B cell (primary cell): ENCODE data around the gene DRD3. TPM values are rescaled to one million over a fixed set of nuclear protein-coding genes. Genes with fewer than 3 reads are reported as not detected.

Experiments
- ATAC-seq: fragments of 200-7000 bp; cut with Tn5 transposase; one replicate; pipeline ENCODE4 v1.10.0; 2021; ENCODE audit warnings: low read depth, mild to moderate bottlenecking, moderate number of reproducible peaks, moderate library complexity
- CTCF ChIA-PET: fragments of 350-600 bp; sonication (Branson Sonifier 250); formaldehyde crosslinking; loops from one replicate; lab custom pipeline; 2021; ENCODE audit warnings: antibody characterized with exemption, inconsistent platforms; lab: Charles Lee
- POLR2A ChIA-PET: fragments of 350-600 bp; sonication (Branson Sonifier 250); formaldehyde crosslinking; loops from one replicate; lab custom pipeline; 2021; ENCODE audit warnings: antibody characterized with exemption; lab: Charles Lee
- DNase-seq: peaks from one replicate; pipeline ENCODE4 v3.0.0; 2013
- H2AFZ ChIP-seq: 2 replicates; pipeline ENCODE4 v1.6.1; 2012; ENCODE audit warnings: mild to moderate bottlenecking, low read depth, low read length; ENCODE audit not compliant: insufficient read depth, poor library complexity, severe bottlenecking
- H3K27ac ChIP-seq, 2 donors: 1 replicate in 1 of 2; 2 replicates in 1 of 2; pipeline ENCODE4 v1.5.1; 2012 to 2013; ENCODE audit warnings: low read length in 2 of 2, mild to moderate bottlenecking in 2 of 2, moderate library complexity in 1 of 2
- H3K27me3 ChIP-seq, 4 experiments: fragments of 200-600 bp in 1 of 4; sonication (generic) in 1 of 4; replicated peaks in 1 of 4; 1 replicate in 2 of 4; 2 replicates in 2 of 4; pipeline versions ENCODE4 v1.6.1 to v1.7.0; 2013 to 2016; ENCODE audit warnings: low read length in 3 of 4, mild to moderate bottlenecking in 2 of 4, mixed read lengths in 1 of 4, moderate library complexity in 1 of 4; ENCODE audit not compliant: insufficient read depth in 4 of 4, control insufficient read depth in 3 of 4; ENCODE audit errors: control extremely low read depth in 1 of 4
- H3K36me3 ChIP-seq, 2 experiments: replicated peaks in 1 of 2; 1 replicate in 1 of 2; 2 replicates in 1 of 2; pipeline versions ENCODE4 v1.6.1 to v1.7.1; 2013; ENCODE audit warnings: low read length in 1 of 2; ENCODE audit not compliant: insufficient read depth in 2 of 2, control insufficient read depth in 1 of 2; ENCODE audit errors: control extremely low read depth in 1 of 2, extremely low read depth in 1 of 2
- H3K4me1 ChIP-seq, 2 donors: fragments of 200-600 bp in 1 of 2; sonication (generic) in 1 of 2; 1 replicate in 1 of 2; 2 replicates in 1 of 2; pipeline versions ENCODE4 v1.5.1 to v1.6.1; 2013 to 2017; ENCODE audit warnings: low read length in 2 of 2; ENCODE audit not compliant: control insufficient read depth in 2 of 2, insufficient read depth in 2 of 2
- H3K4me2 ChIP-seq: replicated peaks from 2 replicates; pipeline ENCODE3; 2012; ENCODE audit warnings: mild to moderate bottlenecking, low read depth, low read length; ENCODE audit not compliant: poor library complexity, severe bottlenecking
- H3K4me3 ChIP-seq, 5 experiments: fragments of 200-600 bp in 1 of 5; sonication (generic) in 1 of 5; 1 replicate in 3 of 5; 2 replicates in 2 of 5; pipeline versions ENCODE4 v1.5.1 to v1.7.0; 2011 to 2016; ENCODE audit warnings: low read length in 4 of 5, mild to moderate bottlenecking in 4 of 5, low read depth in 2 of 5, control low read depth in 1 of 5, moderate library complexity in 1 of 5; ENCODE audit not compliant: insufficient read depth in 1 of 5; ENCODE audit errors: control extremely low read depth in 1 of 5, extremely low read depth in 1 of 5
- H3K79me2 ChIP-seq: fragments of 200-600 bp; sonication (generic); one replicate; pipeline ENCODE4 v1.6.0; 2016; ENCODE audit warnings: low read length; ENCODE audit not compliant: control insufficient read depth, insufficient read depth
- H3K9ac ChIP-seq: fragments of 200-600 bp; sonication (generic); 2 replicates; pipeline ENCODE4 v1.6.1; 2017; ENCODE audit warnings: mild to moderate bottlenecking, low read length, moderate library complexity
- H3K9me3 ChIP-seq, 3 donors: one replicate each; pipeline versions ENCODE4 v1.6.1 to v1.7.1; 2013; ENCODE audit warnings: low read length in 2 of 3; ENCODE audit not compliant: control insufficient read depth in 2 of 3, insufficient read depth in 1 of 3; ENCODE audit errors: control extremely low read depth in 1 of 3
- H4K20me1 ChIP-seq: 2 replicates; pipeline ENCODE4 v1.6.0; 2012; ENCODE audit warnings: mild to moderate bottlenecking, low read length; ENCODE audit not compliant: insufficient read depth, control insufficient read depth, poor library complexity, severe bottlenecking
- H3K27ac Mint-ChIP-seq: one replicate; pipeline ENCODE4 v1.8.0; 2021; ENCODE audit warnings: mixed read lengths
- H3K27me3 Mint-ChIP-seq: one replicate; pipeline ENCODE4 v1.8.0; 2021; ENCODE audit warnings: mixed read lengths
- H3K4me1 Mint-ChIP-seq: one replicate; pipeline ENCODE4 v1.8.0; 2021; ENCODE audit warnings: mixed read lengths
- H3K4me3 Mint-ChIP-seq: one replicate; pipeline ENCODE4 v1.8.0; 2021; ENCODE audit warnings: mixed read lengths
- H3K9me3 Mint-ChIP-seq: one replicate; pipeline ENCODE4 v1.8.0; 2022; ENCODE audit warnings: mixed read lengths; ENCODE audit not compliant: insufficient read depth
- EZH2 ChIP-seq: IDR thresholded peaks from 2 replicates; pipeline ENCODE4 v1.6.1; 2012; ENCODE audit warnings: borderline replicate concordance, low read depth, mild to moderate bottlenecking, moderate library complexity, low read length; ENCODE audit not compliant: insufficient read depth, poor library complexity, severe bottlenecking
- WGBS: methylation state at CpG from one replicate; pipeline ENCODE4 v1.1.5; 2013; ENCODE audit warnings: missing lambda C conversion rate; ENCODE audit not compliant: insufficient coverage; 5-methylcytosine and 5-hydroxymethylcytosine counted together
- intact Hi-C: fragments of 100-400 bp; cut with micrococcal nuclease; formaldehyde crosslinking; loops from one replicate; pipeline ENCODE4 v1.10.0; 2022
- polyA plus RNA-seq: library from polyadenylated mRNA; depleted of rRNA; stranded (reverse); fragments of >200 nt; gene quantifications from 2 replicates; pipeline ENCODE4 v1.2.3, GENCODE V29; 2012
- total RNA-seq, 2 donors: library from RNA; stranded (reverse); fragments of 120-200 nt in 1 of 2; gene quantifications; 1 replicate in 1 of 2; 2 replicates in 1 of 2; pipeline versions ENCODE4 v1.2.3 to v1.2.4, GENCODE V29; 2013 to 2022
- TF ChIP-seq, protein P1 (sequence below): fragments of 200-600 bp; IDR thresholded peaks from one replicate; pipeline ENCODE4 v1.8.0; 2022; ENCODE audit warnings: antibody characterized with exemption, mild to moderate bottlenecking

Gene DRD3
- total and polyA plus RNA-seq, 2 donors (not counting 1 experiment from before 2014, with no cell fraction given) = not detected

DNA sequence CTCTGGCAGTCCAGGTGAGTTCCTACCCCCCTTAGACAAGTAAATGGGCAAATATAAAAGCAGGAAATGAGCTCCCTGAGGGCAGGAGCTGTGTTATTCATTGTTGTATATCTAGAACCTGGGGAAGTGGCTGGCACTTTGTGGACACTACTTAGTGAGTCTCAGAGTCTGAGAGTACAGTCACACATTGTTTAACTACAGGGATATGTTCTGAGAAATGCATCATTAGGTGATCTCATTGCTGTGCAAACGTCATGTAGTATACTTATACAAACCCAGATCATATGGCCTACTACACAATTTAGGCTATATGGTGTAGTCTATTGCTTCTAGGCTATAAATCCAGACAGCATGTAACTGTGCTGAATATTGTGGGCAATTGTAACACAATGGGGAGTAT lies 52.4 kb downstream of the DRD3 start:
- H3K4me2 ChIP-seq = no peak overlapping the region
- H3K27ac Mint-ChIP-seq = no peak overlapping the region
- no peak overlapping the region for H3K9ac ChIP-seq
- no peaks in the 10 kb centered on the region for H3K36me3 ChIP-seq
- no peaks in the 10 kb centered on the region for H3K79me2 ChIP-seq
- H3K27me3 ChIP-seq = no peaks in the 10 kb centered on the region
- H3K27ac ChIP-seq = no peak overlapping the region
- no peak overlapping the region for H3K4me3 ChIP-seq
- no peaks in the 10 kb centered on the region for H3K9me3 Mint-ChIP-seq
- TF ChIP-seq EZH2 = no peak
- TF ChIP-seq, protein P1, sequence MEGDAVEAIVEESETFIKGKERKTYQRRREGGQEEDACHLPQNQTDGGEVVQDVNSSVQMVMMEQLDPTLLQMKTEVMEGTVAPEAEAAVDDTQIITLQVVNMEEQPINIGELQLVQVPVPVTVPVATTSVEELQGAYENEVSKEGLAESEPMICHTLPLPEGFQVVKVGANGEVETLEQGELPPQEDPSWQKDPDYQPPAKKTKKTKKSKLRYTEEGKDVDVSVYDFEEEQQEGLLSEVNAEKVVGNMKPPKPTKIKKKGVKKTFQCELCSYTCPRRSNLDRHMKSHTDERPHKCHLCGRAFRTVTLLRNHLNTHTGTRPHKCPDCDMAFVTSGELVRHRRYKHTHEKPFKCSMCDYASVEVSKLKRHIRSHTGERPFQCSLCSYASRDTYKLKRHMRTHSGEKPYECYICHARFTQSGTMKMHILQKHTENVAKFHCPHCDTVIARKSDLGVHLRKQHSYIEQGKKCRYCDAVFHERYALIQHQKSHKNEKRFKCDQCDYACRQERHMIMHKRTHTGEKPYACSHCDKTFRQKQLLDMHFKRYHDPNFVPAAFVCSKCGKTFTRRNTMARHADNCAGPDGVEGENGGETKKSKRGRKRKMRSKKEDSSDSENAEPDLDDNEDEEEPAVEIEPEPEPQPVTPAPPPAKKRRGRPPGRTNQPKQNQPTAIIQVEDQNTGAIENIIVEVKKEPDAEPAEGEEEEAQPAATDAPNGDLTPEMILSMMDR = no peak
- H3K27me3 Mint-ChIP-seq = peaks cover 8% of the 10 kb centered on the region
- H3K4me1 Mint-ChIP-seq = no peaks in the 10 kb centered on the region
- ChIA-PET CTCF (interaction anchor here (0.9 kb wide), 1 partner anchor 18 kb away, joined by 3 read pairs; no protein-coding TSS in a partner anchor), POLR2A (no interaction called here)
- no peak overlapping the region for H3K4me3 Mint-ChIP-seq
- H2AFZ ChIP-seq = no peak overlapping the region
- DNase-seq = no peak
- H3K4me1 ChIP-seq = no peaks in the 10 kb centered on the region
- no peaks in the 10 kb centered on the region for H4K20me1 ChIP-seq
- ATAC-seq = no peak
- no CpG with 5 or more reads among the region's 1 CpG for WGBS
- intact Hi-C loops = no loop called here
- H3K9me3 ChIP-seq = no peaks in the 10 kb centered on the region

DNA sequence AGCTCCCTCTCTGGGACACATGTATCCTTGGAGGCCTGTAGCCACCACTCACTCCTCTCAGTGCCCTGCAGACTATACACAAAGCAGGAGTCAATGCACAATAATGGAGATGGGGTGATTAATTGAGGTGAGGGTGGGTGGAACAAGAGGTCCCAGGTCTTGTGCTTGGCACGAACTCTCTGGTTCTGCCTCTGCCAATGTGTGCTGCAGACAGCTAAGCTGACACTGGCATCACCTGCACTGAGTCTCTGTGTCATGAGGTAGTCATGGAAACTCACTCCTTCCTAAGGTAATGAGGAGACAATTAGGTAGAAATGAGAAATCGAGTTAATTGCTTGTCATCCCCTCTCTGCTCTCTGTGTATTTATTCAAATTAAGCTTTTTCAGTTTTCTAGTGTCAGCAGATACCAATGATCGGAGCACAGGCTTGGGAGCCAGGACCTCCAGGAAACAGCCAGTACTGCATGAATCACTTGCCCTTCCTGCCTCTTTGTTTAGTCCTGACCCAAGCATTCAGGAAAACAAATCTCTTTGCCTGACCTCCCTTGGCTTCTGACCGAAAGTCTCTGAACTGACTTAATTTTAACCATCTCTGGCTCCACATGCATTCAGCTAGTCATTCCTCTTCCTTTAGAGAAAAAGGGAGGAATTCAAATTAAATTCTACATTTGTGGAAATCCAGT lies 56.7 kb downstream of the DRD3 start:
- Histone ChIP-seq H3K79me2 (no peaks in the 10 kb centered on the region), H3K4me1 (no peaks in the 10 kb centered on the region), H3K4me3 (no peak overlapping the region), H3K9ac (no peak overlapping the region), H2AFZ (no peak overlapping the region), H3K27ac (no peak overlapping the region), H3K4me2 (no peak overlapping the region), H3K9me3 (no peaks in the 10 kb centered on the region), H3K27me3 (no peaks in the 10 kb centered on the region), H4K20me1 (no peaks in the 10 kb centered on the region), H3K36me3 (no peaks in the 10 kb centered on the region)
- Mint-ChIP-seq H3K27ac (no peak overlapping the region), H3K27me3 (peaks cover 8% of the 10 kb centered on the region), H3K4me3 (no peak overlapping the region), H3K4me1 (no peaks in the 10 kb centered on the region), H3K9me3 (no peaks in the 10 kb centered on the region)
- ChIA-PET POLR2A (no interaction called here), CTCF (no interaction called here)
- TF ChIP-seq, protein P1 = no peak
- no peak for TF ChIP-seq EZH2
- DNase-seq (no peak), ATAC-seq (no peak)
- WGBS = 93% methylated on average over 2 of the region's 4 CpGs
- intact Hi-C loops = no loop called here
